Upper lobe of left lung (tissue), 6 donors: ENCODE measurements around the gene CRYBB1. TPM values are rescaled to one million over a fixed set of nuclear protein-coding genes. Genes with fewer than 3 reads are reported as not detected.

Experiments used
- ATAC-seq, 2 donors: fragments of 200-7000 bp; cut with Tn5 transposase; one replicate each; pipeline ENCODE4 v1.9.1; 2022; ENCODE audit warnings: mild to moderate bottlenecking in 2 of 2, moderate library complexity in 2 of 2; ENCODE audit not compliant: low FRiP score in 2 of 2
- DNase-seq, 2 donors: peaks; one replicate each; pipeline ENCODE4 v3.0.0-alpha.2; 2019 to 2020
- H3K27ac ChIP-seq, 4 donors: fragments of 200-600 bp; sonication (generic); one replicate each; pipeline ENCODE4 v1.5.1; 2016 to 2019
- H3K27me3 ChIP-seq, 4 donors: fragments of 200-600 bp; sonication (generic); one replicate each; pipeline ENCODE4 v1.5.1; 2017 to 2019
- H3K36me3 ChIP-seq, 4 donors: fragments of 200-600 bp; sonication (generic); one replicate each; pipeline ENCODE4 v1.5.1; 2016 to 2019
- H3K4me1 ChIP-seq, 4 donors: fragments of 200-600 bp; sonication (generic); one replicate each; pipeline ENCODE4 v1.5.1; 2018 to 2019
- H3K4me3 ChIP-seq, 4 donors: fragments of 200-600 bp; sonication (generic); one replicate each; pipeline ENCODE4 v1.5.1; 2017 to 2019; ENCODE audit warnings: mild to moderate bottlenecking in 2 of 4, moderate library complexity in 1 of 4
- H3K9me3 ChIP-seq, 4 donors: fragments of 200-600 bp; sonication (generic); one replicate each; pipeline ENCODE4 v1.5.1; 2018 to 2019
- EP300 ChIP-seq, 4 donors: sonication (generic); formaldehyde crosslinking; IDR thresholded peaks; one replicate each; pipeline ENCODE4 v1.5.1; 2017; ENCODE audit warnings: antibody characterized with exemption in 4 of 4, control low read depth in 2 of 4
- POLR2A ChIP-seq, 4 donors: fragments of 450-650 bp; IDR thresholded peaks; one replicate each; pipeline ENCODE4 v1.5.1; 2016 to 2017; ENCODE audit warnings: antibody characterized with exemption in 4 of 4, mild to moderate bottlenecking in 2 of 4
- POLR2AphosphoS5 ChIP-seq, 2 donors: sonication (generic); formaldehyde crosslinking; IDR thresholded peaks; one replicate each; pipeline ENCODE4 v1.5.1; 2017; ENCODE audit warnings: antibody characterized with exemption in 2 of 2
- WGBS, 2 donors: methylation state at CpG; one replicate each; pipeline ENCODE4 v1.1.5; 2017 to 2018; 5-methylcytosine and 5-hydroxymethylcytosine counted together
- total RNA-seq, 6 donors: library from RNA; depleted of rRNA in 4 of 6; stranded (reverse); fragments of >200 nt in 4 of 6; gene quantifications; one replicate each; pipeline versions ENCODE4 v1.1.0 to v1.2.1, GENCODE V29; 2016 to 2021
- TF ChIP-seq, protein P1 (sequence below), 6 experiments: fragments of 450-650 bp in 4 of 6; fragments of 200-600 bp in 2 of 6; sonication (generic) in 2 of 6; IDR thresholded peaks; one replicate each; pipeline ENCODE4 v1.5.1; 2016 to 2019; ENCODE audit warnings: antibody characterized with exemption in 6 of 6
- donor health status: DM: no; HTN: no; CAD: no; lungs with moderate emphysema.
- donor health status: DM: no; HTN: yes; CAD: no; lungs with severe emphysema.

The CRYBB1 gene
- total RNA-seq, 6 donors from 2014 or later = 0.26 to 0.81 TPM; not detected in 4

- H3K27me3 ChIP-seq = no peaks in the 10 kb centered on the region
- DNase-seq (no peak), ATAC-seq (no peak)
- peaks cover 21 to 63% (median 24%) of the 10 kb centered on the region in 4 donors for H3K4me1 ChIP-seq
- H3K36me3 ChIP-seq = peaks cover 0 to 4% (median 0%) of the 10 kb centered on the region in 4 donors
- TF ChIP-seq POLR2A (IDR thresholded peaks at IDR 0.05) = no peak
- no peak for TF ChIP-seq EP300 (IDR thresholded peaks at IDR 0.05)
- TF ChIP-seq, protein P1, sequence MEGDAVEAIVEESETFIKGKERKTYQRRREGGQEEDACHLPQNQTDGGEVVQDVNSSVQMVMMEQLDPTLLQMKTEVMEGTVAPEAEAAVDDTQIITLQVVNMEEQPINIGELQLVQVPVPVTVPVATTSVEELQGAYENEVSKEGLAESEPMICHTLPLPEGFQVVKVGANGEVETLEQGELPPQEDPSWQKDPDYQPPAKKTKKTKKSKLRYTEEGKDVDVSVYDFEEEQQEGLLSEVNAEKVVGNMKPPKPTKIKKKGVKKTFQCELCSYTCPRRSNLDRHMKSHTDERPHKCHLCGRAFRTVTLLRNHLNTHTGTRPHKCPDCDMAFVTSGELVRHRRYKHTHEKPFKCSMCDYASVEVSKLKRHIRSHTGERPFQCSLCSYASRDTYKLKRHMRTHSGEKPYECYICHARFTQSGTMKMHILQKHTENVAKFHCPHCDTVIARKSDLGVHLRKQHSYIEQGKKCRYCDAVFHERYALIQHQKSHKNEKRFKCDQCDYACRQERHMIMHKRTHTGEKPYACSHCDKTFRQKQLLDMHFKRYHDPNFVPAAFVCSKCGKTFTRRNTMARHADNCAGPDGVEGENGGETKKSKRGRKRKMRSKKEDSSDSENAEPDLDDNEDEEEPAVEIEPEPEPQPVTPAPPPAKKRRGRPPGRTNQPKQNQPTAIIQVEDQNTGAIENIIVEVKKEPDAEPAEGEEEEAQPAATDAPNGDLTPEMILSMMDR (IDR thresholded peaks at IDR 0.05) = no peak
- TF ChIP-seq POLR2AphosphoS5 (IDR thresholded peaks at IDR 0.05) = no peak
- WGBS, 2 donors = 70 to 86% methylated on average over 10 of the region's 11 CpGs
- no peak overlapping the region for H3K4me3 ChIP-seq
- H3K27ac ChIP-seq = peak overlapping the region in 1 of 4 donors; percentile 16
- no peaks in the 10 kb centered on the region for H3K9me3 ChIP-seq
Measured at GRCh38 chr22:26555478-26555877, 62.3 kb downstream of the CRYBB1 start.

- no peaks in the 10 kb centered on the region for H3K27me3 ChIP-seq
- H3K4me1 ChIP-seq = peaks cover 22 to 63% (median 27%) of the 10 kb centered on the region in 4 donors
- no peak overlapping the region for H3K4me3 ChIP-seq
- 87 to 88% methylated on average over 6 of the region's 6 CpGs for WGBS, 2 donors
- no peaks in the 10 kb centered on the region for H3K9me3 ChIP-seq
- H3K27ac ChIP-seq = peak overlapping the region in 1 of 4 donors; percentile 16
- DNase-seq (no peak), ATAC-seq (no peak)
- TF ChIP-seq POLR2A (IDR thresholded peaks at IDR 0.05) (no peak), EP300 (IDR thresholded peaks at IDR 0.05) (no peak)
- TF ChIP-seq, protein P1 (IDR thresholded peaks at IDR 0.05) = no peak
- peaks cover 0 to 4% (median 0%) of the 10 kb centered on the region in 4 donors for H3K36me3 ChIP-seq
Measured at GRCh38 chr22:26554956-26555355, 62.9 kb downstream of the CRYBB1 start.

DNA sequence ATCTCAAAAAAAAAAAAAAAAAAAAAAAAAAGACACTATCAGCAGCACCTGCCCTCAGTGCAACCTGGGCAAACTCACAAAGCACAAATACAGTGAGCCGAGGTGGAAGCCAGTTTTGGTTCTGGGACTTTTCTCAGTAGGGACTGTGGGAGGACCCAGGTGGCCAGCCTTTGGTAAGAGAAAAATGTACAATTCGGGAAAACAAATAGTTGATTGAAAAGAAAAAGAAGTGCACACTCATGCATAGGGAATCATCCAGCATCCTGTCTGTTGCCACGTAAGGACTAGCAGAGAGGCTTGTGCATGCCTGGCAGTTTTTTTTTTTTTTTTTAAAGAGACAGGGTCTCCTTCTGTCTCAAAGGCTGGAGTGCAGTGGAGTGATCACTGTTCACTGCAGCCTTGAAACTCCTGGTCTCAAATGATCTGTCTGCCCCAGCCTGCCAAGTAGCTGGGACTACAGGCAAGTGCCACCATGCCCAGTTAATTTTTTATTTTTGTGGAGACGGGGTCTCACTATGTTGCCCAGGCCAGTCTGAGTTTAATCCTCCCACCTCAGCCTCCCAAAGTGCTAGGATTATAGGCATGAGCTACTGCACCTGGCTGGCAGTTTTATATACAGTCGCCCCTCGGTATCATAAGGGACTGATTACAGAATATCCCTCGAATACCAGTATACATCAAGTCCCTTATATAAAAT lies 64.6 kb downstream of the CRYBB1 start:
- no peak for DNase-seq
- Histone ChIP-seq H3K36me3 (peaks cover 0 to 4% (median 0%) of the 10 kb centered on the region in 4 donors), H3K4me3 (no peak overlapping the region), H3K27ac (peak overlapping the region in 1 of 4 donors; percentile 44), H3K4me1 (peaks cover 20 to 60% (median 25%) of the 10 kb centered on the region in 4 donors), H3K27me3 (no peaks in the 10 kb centered on the region), H3K9me3 (no peaks in the 10 kb centered on the region)
- no peak for TF ChIP-seq POLR2A (IDR thresholded peaks at IDR 0.05)
- TF ChIP-seq, protein P1 (IDR thresholded peaks at IDR 0.05) = no peak
- TF ChIP-seq POLR2AphosphoS5 (IDR thresholded peaks at IDR 0.05) = no peak
- TF ChIP-seq EP300 (IDR thresholded peaks at IDR 0.05) = no peak
- no peak for ATAC-seq
- WGBS, 2 donors = 57% methylated on average over 7 of the region's 7 CpGs

GRCh38 chr22:26552466-26552865 lies 65.4 kb downstream of the CRYBB1 start:
- H3K27ac ChIP-seq = peak overlapping the region in 1 of 4 donors; percentile 13

GRCh38 chr22:26551568-26551967 lies 66.3 kb downstream of the CRYBB1 start:
- H3K4me1 ChIP-seq = peaks cover 26 to 70% (median 34%) of the 10 kb centered on the region in 4 donors
- ATAC-seq = no peak
- WGBS, 2 donors = 94 to 97% methylated on average over 2 of the region's 2 CpGs

More at GRCh38 chr22:26552466-26552865, 65.4 kb downstream of the CRYBB1 start:
- Histone ChIP-seq H3K27me3 (no peaks in the 10 kb centered on the region), H3K36me3 (peaks cover 0 to 4% (median 0%) of the 10 kb centered on the region in 4 donors), H3K9me3 (no peaks in the 10 kb centered on the region), H3K4me3 (no peak overlapping the region), H3K4me1 (peaks cover 20 to 62% (median 26%) of the 10 kb centered on the region in 4 donors)
- DNase-seq (no peak), ATAC-seq (no peak)
- TF ChIP-seq POLR2AphosphoS5 (IDR thresholded peaks at IDR 0.05) = no peak
- WGBS, 2 donors = 91% methylated on average over 10 of the region's 10 CpGs

More at GRCh38 chr22:26551568-26551967, 66.3 kb downstream of the CRYBB1 start:
- H3K27ac ChIP-seq = peak overlapping the region in 3 of 4 donors; percentile 42 to 67 (median 59)
- no peaks in the 10 kb centered on the region for H3K9me3 ChIP-seq
- H3K4me3 ChIP-seq = no peak overlapping the region
- peaks cover 0 to 4% (median 0%) of the 10 kb centered on the region in 4 donors for H3K36me3 ChIP-seq
- no peak for TF ChIP-seq POLR2AphosphoS5 (IDR thresholded peaks at IDR 0.05)
- no peak for TF ChIP-seq EP300 (IDR thresholded peaks at IDR 0.05)
- TF ChIP-seq POLR2A (IDR thresholded peaks at IDR 0.05) = no peak
- TF ChIP-seq, protein P1 (IDR thresholded peaks at IDR 0.05) = no peak
- no peaks in the 10 kb centered on the region for H3K27me3 ChIP-seq
- no peak for DNase-seq
